ENCODE measurements around the gene ARID4A. TPM values are rescaled to one million over a fixed set of nuclear protein-coding genes. Genes with fewer than 3 reads are reported as not detected.

Gene ARID4A
- total RNA-seq, 1 donor from 2014 or later, result 42.0 TPM

DNA sequence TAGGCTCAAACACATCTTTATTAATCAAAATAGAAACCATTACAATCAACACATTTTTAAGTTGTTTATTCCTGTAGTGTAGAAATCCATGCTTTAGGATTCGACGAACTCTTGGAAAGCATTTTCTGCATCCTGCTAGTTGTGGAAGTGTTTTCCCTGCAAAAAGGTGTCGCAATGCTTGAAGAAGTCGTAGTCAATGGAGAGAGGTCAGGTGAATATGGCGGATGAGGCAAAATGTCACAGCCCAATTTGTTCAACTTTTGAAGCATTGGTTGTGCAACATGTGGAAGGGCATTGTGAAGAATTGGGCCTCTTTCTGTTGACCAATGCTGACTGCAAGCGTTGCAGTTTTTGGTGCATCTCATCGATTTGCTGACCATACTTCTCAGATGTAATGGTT lies 4.2 kb upstream of the ARID4A start:
- no peak for ATAC-seq (ENCODE audit: low read depth)
- intact Hi-C loops (cut with micrococcal nuclease), result no loop called here
- peaks cover 43% of the 10 kb centered on the region for H3K4me1 Mint-ChIP-seq
- no peak overlapping the region for H3K27ac Mint-ChIP-seq
- peaks cover 60% of the 10 kb centered on the region for H3K36me3 Mint-ChIP-seq (ENCODE audit: low read depth)
- H3K9me3 Mint-ChIP-seq, result no peaks in the 10 kb centered on the region
- DNase-seq, result no peak
- H3K4me3 Mint-ChIP-seq, result no peak overlapping the region
- H3K27me3 Mint-ChIP-seq, result no peaks in the 10 kb centered on the region
- ChIA-PET POLR2A (no interaction called here), CTCF (no interaction called here)
- TF ChIP-seq, protein P1, sequence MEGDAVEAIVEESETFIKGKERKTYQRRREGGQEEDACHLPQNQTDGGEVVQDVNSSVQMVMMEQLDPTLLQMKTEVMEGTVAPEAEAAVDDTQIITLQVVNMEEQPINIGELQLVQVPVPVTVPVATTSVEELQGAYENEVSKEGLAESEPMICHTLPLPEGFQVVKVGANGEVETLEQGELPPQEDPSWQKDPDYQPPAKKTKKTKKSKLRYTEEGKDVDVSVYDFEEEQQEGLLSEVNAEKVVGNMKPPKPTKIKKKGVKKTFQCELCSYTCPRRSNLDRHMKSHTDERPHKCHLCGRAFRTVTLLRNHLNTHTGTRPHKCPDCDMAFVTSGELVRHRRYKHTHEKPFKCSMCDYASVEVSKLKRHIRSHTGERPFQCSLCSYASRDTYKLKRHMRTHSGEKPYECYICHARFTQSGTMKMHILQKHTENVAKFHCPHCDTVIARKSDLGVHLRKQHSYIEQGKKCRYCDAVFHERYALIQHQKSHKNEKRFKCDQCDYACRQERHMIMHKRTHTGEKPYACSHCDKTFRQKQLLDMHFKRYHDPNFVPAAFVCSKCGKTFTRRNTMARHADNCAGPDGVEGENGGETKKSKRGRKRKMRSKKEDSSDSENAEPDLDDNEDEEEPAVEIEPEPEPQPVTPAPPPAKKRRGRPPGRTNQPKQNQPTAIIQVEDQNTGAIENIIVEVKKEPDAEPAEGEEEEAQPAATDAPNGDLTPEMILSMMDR (IDR thresholded peaks at IDR 0.05), result no peak

DNA sequence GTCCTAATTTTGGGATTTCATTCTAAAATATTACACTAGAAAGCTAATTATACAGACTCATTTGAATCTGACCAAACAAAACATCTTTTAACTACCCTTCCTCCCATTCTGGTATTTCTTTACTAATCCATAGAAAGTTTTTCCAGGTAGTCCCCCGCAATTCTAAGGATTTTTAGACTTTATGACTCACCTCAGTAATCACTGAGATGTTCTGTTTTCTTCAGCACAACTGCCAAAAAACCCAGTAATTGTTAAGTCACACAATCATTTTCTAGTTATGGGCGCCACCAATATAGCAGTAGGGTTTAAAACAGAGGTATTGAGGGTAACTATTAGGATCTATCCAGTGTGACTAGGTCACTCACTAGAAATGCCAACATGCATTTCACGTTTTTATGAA lies 1.6 kb upstream of the ARID4A start:
- DNase-seq (no peak), ATAC-seq (ENCODE audit: low read depth) (no peak)
- Mint-ChIP-seq H3K27me3 (no peaks in the 10 kb centered on the region), H3K4me3 (no peak overlapping the region), H3K4me1 (peaks cover 53% of the 10 kb centered on the region), H3K36me3 (ENCODE audit: low read depth) (peaks cover 46% of the 10 kb centered on the region), H3K27ac (no peak overlapping the region), H3K9me3 (no peaks in the 10 kb centered on the region)
- CTCF ChIA-PET, result no interaction called here
- TF ChIP-seq, protein P1 (IDR thresholded peaks at IDR 0.05), result no peak
- POLR2A ChIA-PET, result interaction anchor here (2.7 to 3.3 kb wide), 3 partner anchors 11 to 56 kb away, joined by 10 to 56 read pairs (median 18); partner anchors contain the start of gene PSMA3
- intact Hi-C loops (cut with micrococcal nuclease), result loop anchor here (1.0 to 5.0 kb wide), 2 partner anchors 34 to 35 kb away; no protein-coding TSS in a partner anchor

DNA sequence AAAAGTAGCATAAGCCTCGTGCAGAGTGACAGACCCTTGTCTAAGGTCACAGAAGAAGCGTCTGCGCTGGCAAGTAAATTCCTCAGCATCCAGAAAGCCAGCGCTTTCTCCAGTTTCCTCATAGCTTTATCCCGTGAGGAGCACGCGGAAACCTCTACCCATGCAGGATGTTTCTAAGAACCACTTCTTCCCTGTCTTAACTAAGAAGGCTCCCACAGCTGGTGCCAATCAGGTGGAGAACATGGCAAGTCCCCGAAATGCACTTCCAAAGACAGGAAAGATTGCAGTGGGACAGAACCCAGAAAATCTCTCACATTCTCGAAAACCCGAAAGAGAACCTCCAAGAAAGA lies 968 bp upstream of the ARID4A start:
- H3K27me3 Mint-ChIP-seq, result no peaks in the 10 kb centered on the region
- ChIA-PET POLR2A (interaction anchor here (0.5 to 3.3 kb wide), 18 partner anchors 9 to 1951 kb away, joined by 3 to 56 read pairs (median 9); partner anchors contain the start of genes ACTR10, KIAA0586, NAA30 and PPM1A), CTCF (no interaction called here)
- no peaks in the 10 kb centered on the region for H3K9me3 Mint-ChIP-seq
- H3K36me3 Mint-ChIP-seq (ENCODE audit: low read depth), result peaks cover 50% of the 10 kb centered on the region
- DNase-seq, result no peak
- H3K4me3 Mint-ChIP-seq, result no peak overlapping the region
- no peak for ATAC-seq (ENCODE audit: low read depth)
- H3K4me1 Mint-ChIP-seq, result peaks cover 56% of the 10 kb centered on the region
- H3K27ac Mint-ChIP-seq, result no peak overlapping the region
- TF ChIP-seq, protein P1 (IDR thresholded peaks at IDR 0.05), result no peak
- intact Hi-C loops (cut with micrococcal nuclease), result loop anchor here (1.0 to 5.0 kb wide), 2 partner anchors 34 to 35 kb away; no protein-coding TSS in a partner anchor

DNA sequence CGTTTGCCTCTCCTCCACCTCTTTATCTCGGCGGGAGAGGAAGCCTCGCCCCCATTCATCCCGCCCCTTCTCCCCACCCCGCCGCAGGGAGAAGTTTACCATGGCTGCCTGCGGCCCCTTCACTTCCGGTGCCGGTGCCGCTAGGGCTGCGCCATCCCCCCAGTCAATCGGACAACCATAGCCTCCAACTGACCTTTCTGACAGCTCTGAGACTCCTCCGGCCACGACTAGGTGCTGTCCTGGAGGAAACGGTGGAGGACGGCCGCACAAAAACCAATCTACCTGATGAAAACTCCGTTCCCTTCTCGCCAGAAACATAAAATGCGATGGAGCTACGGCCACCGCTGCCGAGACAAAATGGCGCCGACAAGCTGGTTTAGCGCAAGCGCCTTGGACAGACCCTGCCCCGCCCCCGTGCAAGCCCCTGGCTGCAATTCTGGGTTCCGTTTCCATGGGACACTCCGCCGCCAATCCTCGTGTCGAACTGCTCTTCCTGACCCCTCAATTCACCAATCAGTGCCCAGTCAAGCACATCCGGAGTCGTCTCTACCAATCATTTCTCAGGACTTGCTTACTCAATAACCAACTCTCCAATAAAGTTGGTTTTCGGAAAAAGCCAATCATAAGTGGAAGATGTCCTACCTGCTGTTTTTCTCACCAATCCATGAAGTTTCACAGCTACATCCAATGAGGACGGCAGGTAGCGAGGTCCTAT lies 436 bp upstream of the ARID4A start:
- Mint-ChIP-seq H3K27ac (no peak overlapping the region), H3K9me3 (no peaks in the 10 kb centered on the region), H3K4me3 (no peak overlapping the region), H3K4me1 (peaks cover 50% of the 10 kb centered on the region), H3K27me3 (no peaks in the 10 kb centered on the region), H3K36me3 (ENCODE audit: low read depth) (peaks cover 47% of the 10 kb centered on the region)
- peak; percentile 91 for DNase-seq
- intact Hi-C loops (cut with micrococcal nuclease), result loop anchor here (1.0 to 5.0 kb wide), 7 partner anchors 17 to 1951 kb away; partner anchors contain the start of genes ACTR10, KIAA0586, PPM1A and PSMA3
- ChIA-PET CTCF (interaction anchor here (0.6 to 1.1 kb wide), 2 partner anchors 39 to 53 kb away, joined by 3 to 7 read pairs; partner anchors contain the start of gene PSMA3), POLR2A (interaction anchor here (0.5 to 3.3 kb wide), 26 partner anchors 9 to 1951 kb away, joined by 3 to 56 read pairs (median 5); partner anchors contain the start of genes ACTR10, KIAA0586, NAA30 and PPM1A)
- ATAC-seq (ENCODE audit: low read depth), result peak; percentile 83
- TF ChIP-seq, protein P1 (IDR thresholded peaks at IDR 0.05), result no peak
